Activated B cell treated with CpG ODN at 0.5 μM for 24 hours (primary cell): ENCODE data around the gene PRICKLE2. TPM values are rescaled to one million over a fixed set of nuclear protein-coding genes. Genes with fewer than 3 reads are reported as not detected.

Experiments used
- ATAC-seq: fragments of 200-7000 bp; cut with Tn5 transposase; one replicate; pipeline ENCODE4 v1.10.0; 2021; ENCODE audit warnings: low read depth, mild to moderate bottlenecking, moderate library complexity
- CTCF ChIA-PET: fragments of 350-600 bp; sonication (Branson Sonifier 250); formaldehyde crosslinking; loops from one replicate; lab custom pipeline; 2021; ENCODE audit warnings: antibody characterized with exemption; lab: Charles Lee
- POLR2A ChIA-PET: fragments of 350-600 bp; sonication (Branson Sonifier 250); formaldehyde crosslinking; loops from one replicate; lab custom pipeline; 2021; ENCODE audit warnings: antibody characterized with exemption; lab: Charles Lee
- DNase-seq: peaks from one replicate; pipeline ENCODE4 v3.0.0; 2022
- H3K27ac Mint-ChIP-seq: one replicate; pipeline ENCODE4 v1.8.0; 2020; ENCODE audit warnings: mixed read lengths
- H3K27me3 Mint-ChIP-seq: one replicate; pipeline ENCODE4 v1.8.0; 2021; ENCODE audit warnings: mixed read lengths
- H3K36me3 Mint-ChIP-seq: one replicate; pipeline ENCODE4 v1.8.0; 2021; ENCODE audit warnings: low read depth, mixed read lengths
- H3K4me1 Mint-ChIP-seq: one replicate; pipeline ENCODE4 v1.8.0; 2021; ENCODE audit warnings: mixed read lengths
- H3K4me3 Mint-ChIP-seq: one replicate; pipeline ENCODE4 v1.8.0; 2020; ENCODE audit warnings: mild to moderate bottlenecking, mixed read lengths
- H3K9me3 Mint-ChIP-seq: one replicate; pipeline ENCODE4 v1.8.0; 2020; ENCODE audit warnings: mixed read lengths
- CTCF ChIP-seq: fragments of 200-600 bp; IDR thresholded peaks from one replicate; pipeline ENCODE4 v1.8.0; 2022; ENCODE audit warnings: antibody characterized with exemption, mild to moderate bottlenecking
- intact Hi-C: fragments of 100-400 bp; cut with micrococcal nuclease; formaldehyde crosslinking; loops from one replicate; pipeline ENCODE4 v1.15.1; 2024
- total RNA-seq: library from RNA; stranded (reverse); gene quantifications from 2 replicates; pipeline ENCODE4 v1.2.3, GENCODE V29; 2022

The PRICKLE2 gene
- total RNA-seq, 1 donor from 2014 or later: 0.33 TPM

GRCh38 chr3:64145438-64145837 is 79.8 kb downstream of the PRICKLE2 start:
- ChIA-PET POLR2A (no interaction called here), CTCF (no interaction called here)
- Mint-ChIP-seq H3K4me1 (no peaks in the 10 kb centered on the region), H3K9me3 (no peaks in the 10 kb centered on the region), H3K36me3 (no peaks in the 10 kb centered on the region), H3K4me3 (no peak overlapping the region), H3K27ac (no peak overlapping the region), H3K27me3 (no peaks in the 10 kb centered on the region)
- DNase-seq (no peak), ATAC-seq (no peak)
- intact Hi-C loops: no loop called here
- no peak for TF ChIP-seq CTCF

- Mint-ChIP-seq H3K9me3 (no peaks in the 10 kb centered on the region), H3K4me3 (no peak overlapping the region), H3K36me3 (no peaks in the 10 kb centered on the region), H3K27ac (no peak overlapping the region), H3K27me3 (no peaks in the 10 kb centered on the region), H3K4me1 (no peaks in the 10 kb centered on the region)
- no peak for TF ChIP-seq CTCF
- ATAC-seq (no peak), DNase-seq (no peak)
- POLR2A ChIA-PET: no interaction called here
- CTCF ChIA-PET: interaction anchor here (0.7 kb wide), 1 partner anchor 65 kb away, joined by 3 read pairs; no protein-coding TSS in a partner anchor
- intact Hi-C loops: no loop called here
These were observed 80.9 kb downstream of the PRICKLE2 start for GRCh38 chr3:64144241-64144900.

GRCh38 chr3:64143409-64144130 is 81.7 kb downstream of the PRICKLE2 start:
- Mint-ChIP-seq H3K27ac (no peak overlapping the region), H3K27me3 (no peaks in the 10 kb centered on the region), H3K9me3 (no peaks in the 10 kb centered on the region), H3K4me3 (no peak overlapping the region), H3K36me3 (no peaks in the 10 kb centered on the region), H3K4me1 (no peaks in the 10 kb centered on the region)
- ATAC-seq (no peak), DNase-seq (no peak)
- CTCF ChIA-PET: interaction anchor here (0.7 kb wide), 1 partner anchor 65 kb away, joined by 3 read pairs; no protein-coding TSS in a partner anchor
- no peak for TF ChIP-seq CTCF
- POLR2A ChIA-PET: no interaction called here
- intact Hi-C loops: no loop called here

DNA sequence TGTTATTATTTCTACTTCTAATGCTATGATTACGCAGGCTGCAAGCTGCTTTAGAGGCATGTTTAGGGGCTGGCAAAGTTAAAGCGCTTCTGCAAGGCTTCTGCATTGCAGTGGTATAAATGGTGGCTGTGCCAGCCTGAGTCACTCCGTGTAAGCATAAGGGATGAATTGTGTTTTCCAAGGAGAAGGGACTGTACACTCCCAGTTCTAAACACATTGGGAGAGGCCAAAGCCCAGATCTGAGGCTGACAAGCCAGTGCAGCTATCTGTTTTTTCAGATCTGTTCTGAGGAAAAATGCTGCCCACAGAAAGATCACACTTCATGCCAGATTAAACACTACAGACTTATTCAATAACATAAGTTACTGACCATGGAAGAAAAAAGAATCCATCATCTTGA is 83.8 kb downstream of the PRICKLE2 start:
- Mint-ChIP-seq H3K36me3 (no peaks in the 10 kb centered on the region), H3K4me1 (no peaks in the 10 kb centered on the region), H3K9me3 (no peaks in the 10 kb centered on the region), H3K4me3 (no peak overlapping the region), H3K27me3 (no peaks in the 10 kb centered on the region), H3K27ac (no peak overlapping the region)
- intact Hi-C loops: no loop called here
- ChIA-PET POLR2A (no interaction called here), CTCF (no interaction called here)
- no peak for DNase-seq
- TF ChIP-seq CTCF: no peak
- ATAC-seq: no peak

DNA sequence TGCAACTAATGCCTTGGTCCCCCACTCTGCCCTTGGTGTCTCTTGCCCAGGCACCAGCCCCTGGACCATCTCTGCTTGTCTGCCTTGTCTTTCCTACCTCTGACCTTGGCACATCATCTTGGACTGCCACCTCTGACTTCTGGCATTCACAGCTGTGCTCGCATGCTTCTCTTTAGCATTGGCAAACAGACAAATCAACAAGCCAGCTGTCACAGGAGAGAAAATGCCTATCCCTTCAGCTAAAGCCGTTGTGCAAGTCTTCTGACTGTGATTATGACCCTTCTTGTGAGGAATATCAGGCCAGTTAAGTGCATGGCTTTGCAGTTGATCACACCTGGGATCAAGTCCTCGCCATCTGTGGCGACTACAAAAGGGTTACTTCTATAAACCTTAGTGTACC is 84.6 kb downstream of the PRICKLE2 start:
- Mint-ChIP-seq H3K4me3 (no peak overlapping the region), H3K27ac (no peak overlapping the region), H3K4me1 (no peaks in the 10 kb centered on the region), H3K9me3 (no peaks in the 10 kb centered on the region), H3K36me3 (no peaks in the 10 kb centered on the region), H3K27me3 (no peaks in the 10 kb centered on the region)
- DNase-seq (no peak), ATAC-seq (no peak)
- CTCF ChIA-PET: no interaction called here
- no peak for TF ChIP-seq CTCF
- intact Hi-C loops: no loop called here
- POLR2A ChIA-PET: no interaction called here
